ENCODE measurements around the gene C10orf71. TPM values are rescaled to one million over a fixed set of nuclear protein-coding genes. Genes with fewer than 3 reads are reported as not detected.

C10orf71 gene
- total RNA-seq, 1 experiment from 2014 or later, result not detected

- Histone ChIP-seq H3K27me3 (replicated peaks) (no peaks in the 10 kb centered on the region), H3K4me3 (no peak overlapping the region), H3K9me3 (replicated peaks) (no peaks in the 10 kb centered on the region), H3K27ac (no peak overlapping the region), H3K4me1 (replicated peaks) (no peaks in the 10 kb centered on the region), H3K36me3 (no peaks in the 10 kb centered on the region)
- DNase-seq (ENCODE audit: low read depth in 1 of 2, low spot score in 2 of 2), result peak in 1 of 2 experiments; percentile 25
Measured at GRCh38 chr10:49352323-49352722, 53.4 kb downstream of the C10orf71 start.

GRCh38 chr10:49353026-49353894 is 54.3 kb downstream of the C10orf71 start:
- Histone ChIP-seq H3K9me3 (replicated peaks) (no peaks in the 10 kb centered on the region), H3K4me3 (no peak overlapping the region), H3K27ac (no peak overlapping the region), H3K27me3 (replicated peaks) (no peaks in the 10 kb centered on the region), H3K36me3 (no peaks in the 10 kb centered on the region), H3K4me1 (replicated peaks) (no peaks in the 10 kb centered on the region)
- DNase-seq (ENCODE audit: low read depth in 1 of 2, low spot score in 2 of 2), result peak in 1 of 2 experiments; percentile 24

GRCh38 chr10:49353895-49354566 is 55.1 kb downstream of the C10orf71 start:
- no peaks in the 10 kb centered on the region for H3K9me3 ChIP-seq (replicated peaks)
- DNase-seq (ENCODE audit: low read depth in 1 of 2, low spot score in 2 of 2), result no peak
- no peaks in the 10 kb centered on the region for H3K36me3 ChIP-seq
- no peak overlapping the region for H3K27ac ChIP-seq
- no peak overlapping the region for H3K4me3 ChIP-seq
- H3K4me1 ChIP-seq (replicated peaks), result no peaks in the 10 kb centered on the region
- H3K27me3 ChIP-seq (replicated peaks), result no peaks in the 10 kb centered on the region

- Histone ChIP-seq H3K27ac (no peak overlapping the region), H3K36me3 (no peaks in the 10 kb centered on the region), H3K27me3 (replicated peaks) (no peaks in the 10 kb centered on the region), H3K4me1 (replicated peaks) (no peaks in the 10 kb centered on the region), H3K9me3 (replicated peaks) (no peaks in the 10 kb centered on the region), H3K4me3 (no peak overlapping the region)
- DNase-seq (ENCODE audit: low read depth in 1 of 2, low spot score in 2 of 2), result no peak
Measured at GRCh38 chr10:49354593-49354992, 55.6 kb downstream of the C10orf71 start.

GRCh38 chr10:49355221-49355620 is 56.3 kb downstream of the C10orf71 start:
- no peak for DNase-seq (ENCODE audit: low read depth in 1 of 2, low spot score in 2 of 2)

GRCh38 chr10:49356181-49356580 is 57.2 kb downstream of the C10orf71 start:
- Histone ChIP-seq H3K27ac (no peak overlapping the region), H3K4me3 (no peak overlapping the region), H3K27me3 (replicated peaks) (no peaks in the 10 kb centered on the region), H3K9me3 (replicated peaks) (no peaks in the 10 kb centered on the region), H3K4me1 (replicated peaks) (no peaks in the 10 kb centered on the region), H3K36me3 (no peaks in the 10 kb centered on the region)
- no peak for DNase-seq (ENCODE audit: low read depth in 1 of 2, low spot score in 2 of 2)

More at GRCh38 chr10:49355221-49355620, 56.3 kb downstream of the C10orf71 start:
- Histone ChIP-seq H3K9me3 (replicated peaks) (no peaks in the 10 kb centered on the region), H3K4me1 (replicated peaks) (no peaks in the 10 kb centered on the region), H3K27me3 (replicated peaks) (no peaks in the 10 kb centered on the region), H3K27ac (no peak overlapping the region), H3K4me3 (no peak overlapping the region), H3K36me3 (no peaks in the 10 kb centered on the region)

GRCh38 chr10:49356944-49357343 is 58.0 kb downstream of the C10orf71 start:
- Histone ChIP-seq H3K27ac (no peak overlapping the region), H3K36me3 (no peaks in the 10 kb centered on the region), H3K9me3 (replicated peaks) (no peaks in the 10 kb centered on the region), H3K27me3 (replicated peaks) (no peaks in the 10 kb centered on the region), H3K4me1 (replicated peaks) (no peaks in the 10 kb centered on the region), H3K4me3 (no peak overlapping the region)
- no peak for DNase-seq (ENCODE audit: low read depth in 1 of 2, low spot score in 2 of 2)

- Histone ChIP-seq H3K36me3 (no peaks in the 10 kb centered on the region), H3K4me3 (no peak overlapping the region), H3K4me1 (replicated peaks) (no peaks in the 10 kb centered on the region), H3K9me3 (replicated peaks) (no peaks in the 10 kb centered on the region), H3K27me3 (replicated peaks) (no peaks in the 10 kb centered on the region), H3K27ac (no peak overlapping the region)
- DNase-seq (ENCODE audit: low read depth in 1 of 2, low spot score in 2 of 2), result no peak
Measured at GRCh38 chr10:49357910-49358309, 58.9 kb downstream of the C10orf71 start.

GRCh38 chr10:49359349-49360270 is 60.6 kb downstream of the C10orf71 start:
- peak in 1 of 2 experiments; percentile 34 for DNase-seq (ENCODE audit: low read depth in 1 of 2, low spot score in 2 of 2)
- Histone ChIP-seq H3K27ac (no peak overlapping the region), H3K9me3 (replicated peaks) (no peaks in the 10 kb centered on the region), H3K4me1 (replicated peaks) (no peaks in the 10 kb centered on the region), H3K36me3 (no peaks in the 10 kb centered on the region), H3K4me3 (no peak overlapping the region), H3K27me3 (replicated peaks) (no peaks in the 10 kb centered on the region)

- Histone ChIP-seq H3K4me1 (replicated peaks) (no peaks in the 10 kb centered on the region), H3K27me3 (replicated peaks) (no peaks in the 10 kb centered on the region), H3K27ac (no peak overlapping the region), H3K9me3 (replicated peaks) (no peaks in the 10 kb centered on the region), H3K36me3 (no peaks in the 10 kb centered on the region), H3K4me3 (no peak overlapping the region)
- DNase-seq (ENCODE audit: low read depth in 1 of 2, low spot score in 2 of 2), result peak in 1 of 2 experiments; percentile 33
Measured at GRCh38 chr10:49360271-49361177, 61.6 kb downstream of the C10orf71 start.

GRCh38 chr10:49361178-49361554 is 62.2 kb downstream of the C10orf71 start:
- no peaks in the 10 kb centered on the region for H3K27me3 ChIP-seq (replicated peaks)
- H3K9me3 ChIP-seq (replicated peaks), result no peaks in the 10 kb centered on the region
- peak in 1 of 2 experiments; percentile 28 for DNase-seq (ENCODE audit: low read depth in 1 of 2, low spot score in 2 of 2)
- H3K4me3 ChIP-seq, result no peak overlapping the region
- H3K4me1 ChIP-seq (replicated peaks), result no peaks in the 10 kb centered on the region
- no peak overlapping the region for H3K27ac ChIP-seq
- no peaks in the 10 kb centered on the region for H3K36me3 ChIP-seq

- Histone ChIP-seq H3K27ac (no peak overlapping the region), H3K36me3 (no peaks in the 10 kb centered on the region), H3K4me3 (no peak overlapping the region), H3K9me3 (replicated peaks) (no peaks in the 10 kb centered on the region), H3K4me1 (replicated peaks) (no peaks in the 10 kb centered on the region), H3K27me3 (replicated peaks) (no peaks in the 10 kb centered on the region)
- DNase-seq (ENCODE audit: low read depth in 1 of 2, low spot score in 2 of 2), result peak in 1 of 2 experiments; percentile 34
Measured at GRCh38 chr10:49361735-49362568, 63.0 kb downstream of the C10orf71 start.

Data from SJSA1 (cell line).